ENCODE measurements around the gene THSD7A.

Gene THSD7A

DNA sequence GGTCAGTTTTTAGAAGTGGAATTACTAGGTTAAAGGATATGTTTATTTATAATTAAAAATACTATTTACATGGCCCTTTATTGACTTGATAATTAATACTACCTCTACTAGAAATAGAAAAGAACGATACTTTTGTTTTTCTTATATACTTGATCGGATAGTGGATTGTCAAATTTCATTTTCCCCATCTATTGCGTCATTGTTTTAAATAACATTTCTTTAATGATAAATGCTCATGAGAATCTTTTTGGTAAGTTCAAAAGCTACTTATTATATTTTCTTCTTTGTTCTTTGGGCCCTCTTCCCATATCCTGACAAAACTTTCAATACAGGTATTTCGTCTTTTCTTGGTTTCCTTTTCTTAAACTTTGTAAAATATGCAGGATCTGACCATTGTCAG is 465.9 kb downstream of the THSD7A start:
- Histone ChIP-seq H3K9ac (ENCODE audit: low read depth, low read length) (no peak overlapping the region), H3K27me3 (ENCODE audit: control insufficient read depth, insufficient read depth, low read length) (no peaks in the 10 kb centered on the region), H3K9me3 (replicated peaks; ENCODE audit: low read length) (no peaks in the 10 kb centered on the region), H3K4me1 (ENCODE audit: control insufficient read depth, insufficient read depth, low read length) (no peaks in the 10 kb centered on the region), H3K4me2 (ENCODE audit: low read length) (no peak overlapping the region), H3K4me3 (ENCODE audit: low read length) (no peak overlapping the region), H3K36me3 (ENCODE audit: insufficient read depth, low read length) (no peaks in the 10 kb centered on the region)

DNA sequence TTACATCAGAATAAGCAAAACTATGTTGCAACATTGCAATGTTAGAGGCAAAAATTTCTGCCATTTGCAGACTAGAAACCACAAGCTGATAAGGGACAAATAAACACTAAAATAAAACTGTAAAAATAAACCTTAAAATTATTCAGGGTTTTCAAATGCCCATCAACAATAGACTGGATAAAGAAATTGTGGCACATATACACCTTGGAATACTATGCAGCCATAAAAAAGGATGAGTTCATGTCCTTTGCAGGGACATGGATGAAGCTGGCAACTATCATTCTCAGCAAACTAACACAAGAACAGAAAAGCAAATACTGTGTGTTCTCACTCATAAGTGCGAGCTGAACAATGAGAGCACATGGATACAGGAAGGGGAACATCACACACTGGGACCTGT is 473.4 kb downstream of the THSD7A start:
- H3K4me2 ChIP-seq (ENCODE audit: low read length), result no peak overlapping the region
- H3K4me1 ChIP-seq (ENCODE audit: control insufficient read depth, insufficient read depth, low read length), result no peaks in the 10 kb centered on the region
- no peaks in the 10 kb centered on the region for H3K36me3 ChIP-seq (ENCODE audit: insufficient read depth, low read length)
- no peaks in the 10 kb centered on the region for H3K9me3 ChIP-seq (replicated peaks; ENCODE audit: low read length)
- peaks cover 5% of the 10 kb centered on the region for H3K27me3 ChIP-seq (ENCODE audit: control insufficient read depth, insufficient read depth, low read length)
- no peak overlapping the region for H3K4me3 ChIP-seq (ENCODE audit: low read length)
- no peak overlapping the region for H3K9ac ChIP-seq (ENCODE audit: low read depth, low read length)

GRCh38 chr7:11355399-11356005 is 476.5 kb downstream of the THSD7A start:
- H3K9ac ChIP-seq (ENCODE audit: low read depth, low read length), result no peak overlapping the region
- H3K9me3 ChIP-seq (replicated peaks; ENCODE audit: low read length), result no peaks in the 10 kb centered on the region
- no peak overlapping the region for H3K4me2 ChIP-seq (ENCODE audit: low read length)
- no peak overlapping the region for H3K4me3 ChIP-seq (ENCODE audit: low read length)
- peaks cover 13% of the 10 kb centered on the region for H3K27me3 ChIP-seq (ENCODE audit: control insufficient read depth, insufficient read depth, low read length)
- H3K36me3 ChIP-seq (ENCODE audit: insufficient read depth, low read length), result no peaks in the 10 kb centered on the region
- H3K4me1 ChIP-seq (ENCODE audit: control insufficient read depth, insufficient read depth, low read length), result no peaks in the 10 kb centered on the region

DNA sequence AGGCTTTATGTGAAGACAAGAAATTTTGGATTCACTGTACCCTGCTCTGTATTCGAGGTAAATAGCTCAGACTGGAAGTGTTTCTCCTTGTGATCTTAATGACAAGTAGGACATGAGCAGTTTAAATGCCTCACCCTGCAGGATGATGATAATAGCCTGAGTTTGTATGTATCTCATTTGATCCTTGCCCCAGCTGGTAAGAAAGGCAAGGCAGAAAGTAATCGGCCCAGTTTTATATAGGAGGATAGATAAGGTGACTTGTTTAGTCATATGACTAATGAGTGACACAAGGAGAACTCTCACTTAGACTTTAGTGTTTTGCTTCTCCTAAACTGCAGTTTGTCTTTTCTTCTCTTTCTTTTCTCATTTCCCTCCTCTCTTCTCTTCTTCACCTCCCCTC is 485.7 kb downstream of the THSD7A start:
- Histone ChIP-seq H3K4me3 (ENCODE audit: low read length) (no peak overlapping the region), H3K4me1 (ENCODE audit: control insufficient read depth, insufficient read depth, low read length) (peaks cover 3% of the 10 kb centered on the region), H3K9ac (ENCODE audit: low read depth, low read length) (no peak overlapping the region), H3K4me2 (ENCODE audit: low read length) (no peak overlapping the region), H3K36me3 (ENCODE audit: insufficient read depth, low read length) (no peaks in the 10 kb centered on the region), H3K27me3 (ENCODE audit: control insufficient read depth, insufficient read depth, low read length) (no peaks in the 10 kb centered on the region), H3K9me3 (replicated peaks; ENCODE audit: low read length) (no peaks in the 10 kb centered on the region)

- no peaks in the 10 kb centered on the region for H3K9me3 ChIP-seq (replicated peaks; ENCODE audit: low read length)
- H3K36me3 ChIP-seq (ENCODE audit: insufficient read depth, low read length), result no peaks in the 10 kb centered on the region
- H3K4me1 ChIP-seq (ENCODE audit: control insufficient read depth, insufficient read depth, low read length), result peaks cover 3% of the 10 kb centered on the region
- no peak overlapping the region for H3K9ac ChIP-seq (ENCODE audit: low read depth, low read length)
- no peaks in the 10 kb centered on the region for H3K27me3 ChIP-seq (ENCODE audit: control insufficient read depth, insufficient read depth, low read length)
- no peak overlapping the region for H3K4me2 ChIP-seq (ENCODE audit: low read length)
- H3K4me3 ChIP-seq (ENCODE audit: low read length), result no peak overlapping the region
Measured at GRCh38 chr7:11345621-11346020, 486.4 kb downstream of the THSD7A start.

- Histone ChIP-seq H3K9ac (ENCODE audit: low read depth, low read length) (no peak overlapping the region), H3K9me3 (replicated peaks; ENCODE audit: low read length) (no peaks in the 10 kb centered on the region), H3K36me3 (ENCODE audit: insufficient read depth, low read length) (no peaks in the 10 kb centered on the region), H3K4me2 (ENCODE audit: low read length) (peak overlapping the region; percentile 75), H3K4me3 (ENCODE audit: low read length) (peak overlapping the region; percentile 17), H3K4me1 (ENCODE audit: control insufficient read depth, insufficient read depth, low read length) (peaks cover 3% of the 10 kb centered on the region), H3K27me3 (ENCODE audit: control insufficient read depth, insufficient read depth, low read length) (no peaks in the 10 kb centered on the region)
Measured at GRCh38 chr7:11343818-11344413, 488.1 kb downstream of the THSD7A start.

- H3K36me3 ChIP-seq (ENCODE audit: insufficient read depth, low read length), result no peaks in the 10 kb centered on the region
- H3K4me2 ChIP-seq (ENCODE audit: low read length), result no peak overlapping the region
- no peak overlapping the region for H3K9ac ChIP-seq (ENCODE audit: low read depth, low read length)
- H3K4me1 ChIP-seq (ENCODE audit: control insufficient read depth, insufficient read depth, low read length), result peaks cover 3% of the 10 kb centered on the region
- H3K9me3 ChIP-seq (replicated peaks; ENCODE audit: low read length), result no peaks in the 10 kb centered on the region
- no peaks in the 10 kb centered on the region for H3K27me3 ChIP-seq (ENCODE audit: control insufficient read depth, insufficient read depth, low read length)
- H3K4me3 ChIP-seq (ENCODE audit: low read length), result no peak overlapping the region
Measured at GRCh38 chr7:11343136-11343535, 488.9 kb downstream of the THSD7A start.

GRCh38 chr7:11341285-11341944 is 490.6 kb downstream of the THSD7A start:
- H3K4me3 ChIP-seq (ENCODE audit: low read length), result no peak overlapping the region
- H3K4me2 ChIP-seq (ENCODE audit: low read length), result peak overlapping the region; percentile 57
- no peaks in the 10 kb centered on the region for H3K9me3 ChIP-seq (replicated peaks; ENCODE audit: low read length)
- peaks cover 3% of the 10 kb centered on the region for H3K4me1 ChIP-seq (ENCODE audit: control insufficient read depth, insufficient read depth, low read length)
- no peaks in the 10 kb centered on the region for H3K27me3 ChIP-seq (ENCODE audit: control insufficient read depth, insufficient read depth, low read length)
- no peak overlapping the region for H3K9ac ChIP-seq (ENCODE audit: low read depth, low read length)
- no peaks in the 10 kb centered on the region for H3K36me3 ChIP-seq (ENCODE audit: insufficient read depth, low read length)

GRCh38 chr7:11336432-11336831 is 495.6 kb downstream of the THSD7A start:
- Histone ChIP-seq H3K36me3 (ENCODE audit: insufficient read depth, low read length) (no peaks in the 10 kb centered on the region), H3K4me3 (ENCODE audit: low read length) (no peak overlapping the region), H3K4me1 (ENCODE audit: control insufficient read depth, insufficient read depth, low read length) (no peaks in the 10 kb centered on the region), H3K4me2 (ENCODE audit: low read length) (no peak overlapping the region), H3K27me3 (ENCODE audit: control insufficient read depth, insufficient read depth, low read length) (peaks cover 3% of the 10 kb centered on the region), H3K9ac (ENCODE audit: low read depth, low read length) (no peak overlapping the region), H3K9me3 (replicated peaks; ENCODE audit: low read length) (no peaks in the 10 kb centered on the region)

DNA sequence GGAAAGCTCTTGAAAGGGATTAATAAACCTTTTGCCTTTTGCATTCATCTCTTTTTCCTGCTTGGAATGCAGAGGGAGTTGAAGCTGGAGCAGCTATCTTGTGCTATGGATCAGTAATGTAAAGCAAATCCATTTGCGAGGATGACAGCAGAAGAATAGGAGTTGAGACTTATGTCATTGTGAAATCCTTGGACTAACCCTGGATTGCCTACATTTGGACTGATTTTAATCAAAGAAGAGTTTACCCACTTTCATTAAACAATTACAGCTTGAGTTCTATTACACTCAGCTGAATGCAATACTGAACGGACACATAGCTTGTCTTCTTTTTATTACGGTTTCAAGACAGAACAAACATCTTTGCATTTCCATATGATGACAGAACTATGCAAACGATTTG is 496.1 kb downstream of the THSD7A start:
- no peaks in the 10 kb centered on the region for H3K4me1 ChIP-seq (ENCODE audit: control insufficient read depth, insufficient read depth, low read length)
- H3K27me3 ChIP-seq (ENCODE audit: control insufficient read depth, insufficient read depth, low read length), result peaks cover 3% of the 10 kb centered on the region
- H3K4me3 ChIP-seq (ENCODE audit: low read length), result no peak overlapping the region
- H3K4me2 ChIP-seq (ENCODE audit: low read length), result no peak overlapping the region
- no peak overlapping the region for H3K9ac ChIP-seq (ENCODE audit: low read depth, low read length)
- H3K9me3 ChIP-seq (replicated peaks; ENCODE audit: low read length), result no peaks in the 10 kb centered on the region
- H3K36me3 ChIP-seq (ENCODE audit: insufficient read depth, low read length), result no peaks in the 10 kb centered on the region

GRCh38 chr7:11332865-11333228 is 499.2 kb downstream of the THSD7A start:
- no peak overlapping the region for H3K9ac ChIP-seq (ENCODE audit: low read depth, low read length)
- no peaks in the 10 kb centered on the region for H3K9me3 ChIP-seq (replicated peaks; ENCODE audit: low read length)

More at GRCh38 chr7:11332865-11333228, 499.2 kb downstream of the THSD7A start:
- Histone ChIP-seq H3K36me3 (ENCODE audit: insufficient read depth, low read length) (no peaks in the 10 kb centered on the region), H3K27me3 (ENCODE audit: control insufficient read depth, insufficient read depth, low read length) (peaks cover 3% of the 10 kb centered on the region), H3K4me2 (ENCODE audit: low read length) (no peak overlapping the region), H3K4me3 (ENCODE audit: low read length) (no peak overlapping the region), H3K4me1 (ENCODE audit: control insufficient read depth, insufficient read depth, low read length) (no peaks in the 10 kb centered on the region)

Data from skeletal muscle satellite cell (primary cell).